Ectodermal cell (in vitro differentiated cells): ENCODE results near the gene CASQ2.

Experiments used
- H3K27ac ChIP-seq: 2 replicates; pipeline ENCODE4 v1.7.0; 2013; ENCODE audit warnings: mild to moderate bottlenecking, low read depth, low read length; ENCODE audit not compliant: insufficient read depth, poor library complexity, severe bottlenecking
- H3K27me3 ChIP-seq: 2 replicates; pipeline ENCODE4 v1.7.0; 2013; ENCODE audit warnings: mild to moderate bottlenecking, low read length; ENCODE audit not compliant: insufficient read depth, control insufficient read depth, poor library complexity, severe bottlenecking
- H3K36me3 ChIP-seq: one replicate; pipeline ENCODE4 v1.7.0; 2013; ENCODE audit warnings: low read length; ENCODE audit not compliant: control insufficient read depth, insufficient read depth
- H3K4me1 ChIP-seq: one replicate; pipeline ENCODE4 v1.7.0; 2013; ENCODE audit warnings: low read length; ENCODE audit not compliant: control insufficient read depth, insufficient read depth
- H3K4me3 ChIP-seq: 2 replicates; pipeline ENCODE4 v1.7.0; 2013; ENCODE audit warnings: low read depth, low read length, control low read depth; ENCODE audit not compliant: insufficient read depth
- H3K9me3 ChIP-seq: 2 replicates; pipeline ENCODE4 v1.7.0; 2013; ENCODE audit warnings: mild to moderate bottlenecking, low read length, moderate library complexity; ENCODE audit not compliant: control insufficient read depth
- WGBS, 2 experiments: methylation state at CpG; one replicate each; pipeline ENCODE4 v1.1.7; 2013; ENCODE audit warnings: missing lambda C conversion rate in 2 of 2; 5-methylcytosine and 5-hydroxymethylcytosine counted together

Gene CASQ2

DNA sequence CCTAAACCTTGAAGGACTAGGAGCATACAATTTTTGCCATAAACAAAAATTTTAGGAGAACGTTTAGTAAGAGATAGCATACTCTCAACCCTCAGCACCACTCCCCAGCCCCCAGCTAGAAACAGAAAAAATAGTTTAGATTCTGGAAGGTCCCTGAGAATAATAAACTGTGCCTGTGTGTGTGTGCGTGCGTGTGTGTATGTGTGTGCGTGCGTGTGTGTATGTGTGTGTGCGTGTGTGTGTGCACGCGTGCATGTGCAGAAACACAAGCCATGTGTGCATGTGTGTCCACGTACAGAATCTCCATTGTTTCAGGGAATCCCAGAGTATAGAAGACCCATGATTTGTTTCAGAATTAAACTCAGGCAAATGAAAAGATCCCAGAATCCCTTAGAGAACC is 62.6 kb downstream of the CASQ2 start:
- Histone ChIP-seq H3K27me3 (no peaks in the 10 kb centered on the region), H3K27ac (no peak overlapping the region), H3K9me3 (no peaks in the 10 kb centered on the region), H3K36me3 (no peaks in the 10 kb centered on the region), H3K4me3 (no peak overlapping the region), H3K4me1 (peaks cover 5% of the 10 kb centered on the region)
- WGBS, 2 experiments = 91 to 94% methylated on average over 9 of the region's 9 CpGs

GRCh38 chr1:115705085-115705951 is 63.2 kb downstream of the CASQ2 start:
- 82 to 88% methylated on average over 11 to 12 of the region's 12 CpGs for WGBS, 2 experiments
- no peaks in the 10 kb centered on the region for H3K27me3 ChIP-seq
- no peak overlapping the region for H3K27ac ChIP-seq
- no peaks in the 10 kb centered on the region for H3K36me3 ChIP-seq
- H3K4me3 ChIP-seq = no peak overlapping the region
- H3K9me3 ChIP-seq = no peaks in the 10 kb centered on the region
- H3K4me1 ChIP-seq = peaks cover 5% of the 10 kb centered on the region

DNA sequence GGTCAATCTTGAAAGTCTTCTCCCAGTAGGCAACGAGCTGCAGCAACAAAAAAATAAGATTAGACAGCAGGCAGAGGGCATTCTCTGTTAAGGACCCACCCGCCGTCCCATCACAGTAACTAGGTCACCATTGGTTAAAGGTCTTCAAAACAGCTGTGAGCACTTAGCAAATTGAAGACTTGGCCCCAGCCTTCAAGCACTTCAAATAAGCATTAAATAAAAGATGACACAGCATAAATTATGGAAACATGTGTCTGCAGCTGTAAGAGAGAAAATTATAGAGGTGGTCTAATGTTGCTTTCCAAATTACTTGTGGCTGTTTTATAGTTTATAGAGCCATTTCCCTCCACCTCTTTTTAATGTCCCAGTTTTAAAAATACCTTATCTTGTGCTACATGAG is 65.6 kb downstream of the CASQ2 start:
- Histone ChIP-seq H3K4me3 (no peak overlapping the region), H3K27ac (no peak overlapping the region), H3K9me3 (no peaks in the 10 kb centered on the region), H3K4me1 (peaks cover 5% of the 10 kb centered on the region), H3K27me3 (no peaks in the 10 kb centered on the region), H3K36me3 (no peaks in the 10 kb centered on the region)
- WGBS, 2 experiments = 88% methylated on average over 3 of the region's 3 CpGs

DNA sequence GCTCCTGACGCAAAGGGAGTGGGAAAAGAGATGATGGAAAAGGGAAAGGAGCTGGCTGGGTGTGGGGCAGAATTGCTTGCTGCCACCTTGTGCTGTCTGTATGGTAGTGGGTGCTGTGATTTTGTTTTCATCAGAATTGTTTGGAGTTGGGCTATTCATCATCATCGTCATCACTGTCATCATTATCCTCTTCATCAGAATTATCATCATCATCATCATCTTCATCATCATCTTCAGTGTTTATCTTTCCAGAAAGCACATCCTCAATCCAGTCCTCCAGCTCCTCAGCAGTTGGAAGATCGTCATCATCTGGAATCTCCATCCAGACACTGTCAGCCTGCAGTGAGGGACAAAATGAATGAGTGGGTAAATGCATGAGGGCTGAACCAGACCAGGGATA is 67.4 kb downstream of the CASQ2 start:
- H3K4me1 ChIP-seq = peaks cover 4% of the 10 kb centered on the region
- WGBS, 2 experiments = 95 to 96% methylated on average over 3 of the region's 3 CpGs
- no peak overlapping the region for H3K4me3 ChIP-seq
- H3K27me3 ChIP-seq = no peaks in the 10 kb centered on the region
- no peaks in the 10 kb centered on the region for H3K36me3 ChIP-seq
- no peak overlapping the region for H3K27ac ChIP-seq
- no peaks in the 10 kb centered on the region for H3K9me3 ChIP-seq

- Histone ChIP-seq H3K4me1 (no peaks in the 10 kb centered on the region), H3K27me3 (no peaks in the 10 kb centered on the region), H3K36me3 (no peaks in the 10 kb centered on the region), H3K9me3 (no peaks in the 10 kb centered on the region), H3K4me3 (no peak overlapping the region), H3K27ac (no peak overlapping the region)
- 94 to 100% methylated on average over 1 of the region's 1 CpG for WGBS, 2 experiments
Observed at GRCh38 chr1:115697619-115698018, 70.9 kb downstream of the CASQ2 start.

DNA sequence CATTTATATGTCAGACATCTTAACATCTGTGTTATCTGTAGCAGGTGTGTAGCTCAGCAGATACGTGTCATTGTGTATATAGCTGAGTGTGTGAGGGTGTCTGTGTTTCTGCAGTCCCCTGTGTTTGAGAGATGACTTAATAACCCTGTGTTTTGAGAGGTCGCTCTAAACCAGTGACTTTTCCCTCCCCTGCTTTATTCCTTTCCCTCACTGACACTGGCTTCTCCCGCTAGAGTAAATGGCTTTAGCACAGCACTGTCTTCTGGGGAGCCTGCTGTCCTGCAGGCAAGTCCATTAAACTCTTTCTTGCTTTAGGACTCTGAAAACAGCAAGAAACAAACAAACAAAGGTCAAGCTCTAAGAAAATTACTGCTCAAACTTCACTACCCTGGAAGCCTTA is 73.7 kb downstream of the CASQ2 start:
- Histone ChIP-seq H3K27me3 (no peaks in the 10 kb centered on the region), H3K4me1 (no peaks in the 10 kb centered on the region), H3K27ac (no peak overlapping the region), H3K4me3 (no peak overlapping the region), H3K36me3 (no peaks in the 10 kb centered on the region), H3K9me3 (no peaks in the 10 kb centered on the region)
- WGBS, 2 experiments = 75 to 78% methylated on average over 3 of the region's 3 CpGs

GRCh38 chr1:115692224-115692623 is 76.3 kb downstream of the CASQ2 start:
- Histone ChIP-seq H3K27me3 (no peaks in the 10 kb centered on the region), H3K4me1 (no peaks in the 10 kb centered on the region), H3K4me3 (no peak overlapping the region), H3K9me3 (no peaks in the 10 kb centered on the region), H3K36me3 (no peaks in the 10 kb centered on the region), H3K27ac (no peak overlapping the region)
- 97% methylated on average over 4 of the region's 4 CpGs for WGBS, 2 experiments

GRCh38 chr1:115690972-115691371 is 77.5 kb downstream of the CASQ2 start:
- H3K36me3 ChIP-seq = no peaks in the 10 kb centered on the region
- 93 to 95% methylated on average over 7 to 8 of the region's 8 CpGs for WGBS, 2 experiments
- no peaks in the 10 kb centered on the region for H3K9me3 ChIP-seq
- H3K27me3 ChIP-seq = no peaks in the 10 kb centered on the region
- H3K27ac ChIP-seq = no peak overlapping the region
- no peak overlapping the region for H3K4me3 ChIP-seq
- H3K4me1 ChIP-seq = no peaks in the 10 kb centered on the region

- no peaks in the 10 kb centered on the region for H3K4me1 ChIP-seq
- H3K27me3 ChIP-seq = no peaks in the 10 kb centered on the region
- 79% methylated on average over 2 of the region's 3 CpGs; no CpG with 5 or more reads in 1 of the 2 experiments for WGBS, 2 experiments
- no peak overlapping the region for H3K27ac ChIP-seq
- no peaks in the 10 kb centered on the region for H3K36me3 ChIP-seq
- H3K9me3 ChIP-seq = no peaks in the 10 kb centered on the region
- H3K4me3 ChIP-seq = no peak overlapping the region
Observed at GRCh38 chr1:115687744-115688143, 80.8 kb downstream of the CASQ2 start.

- Histone ChIP-seq H3K27me3 (no peaks in the 10 kb centered on the region), H3K27ac (no peak overlapping the region), H3K4me3 (no peak overlapping the region), H3K9me3 (no peaks in the 10 kb centered on the region), H3K36me3 (no peaks in the 10 kb centered on the region), H3K4me1 (no peaks in the 10 kb centered on the region)
- WGBS, 2 experiments = 88 to 92% methylated on average over 14 of the region's 14 CpGs
Observed at GRCh38 chr1:115685029-115685705, 83.3 kb downstream of the CASQ2 start.
